ENCODE data around the gene CUTA. TPM values are rescaled to one million over a fixed set of nuclear protein-coding genes. Genes with fewer than 3 reads are reported as not detected.

CUTA gene
- total and polyA plus RNA-seq, 2 of the 13 experiments (the other 11 are each of a cell fraction or from before 2014, with no cell fraction given) = 170 to 180 TPM

DNA sequence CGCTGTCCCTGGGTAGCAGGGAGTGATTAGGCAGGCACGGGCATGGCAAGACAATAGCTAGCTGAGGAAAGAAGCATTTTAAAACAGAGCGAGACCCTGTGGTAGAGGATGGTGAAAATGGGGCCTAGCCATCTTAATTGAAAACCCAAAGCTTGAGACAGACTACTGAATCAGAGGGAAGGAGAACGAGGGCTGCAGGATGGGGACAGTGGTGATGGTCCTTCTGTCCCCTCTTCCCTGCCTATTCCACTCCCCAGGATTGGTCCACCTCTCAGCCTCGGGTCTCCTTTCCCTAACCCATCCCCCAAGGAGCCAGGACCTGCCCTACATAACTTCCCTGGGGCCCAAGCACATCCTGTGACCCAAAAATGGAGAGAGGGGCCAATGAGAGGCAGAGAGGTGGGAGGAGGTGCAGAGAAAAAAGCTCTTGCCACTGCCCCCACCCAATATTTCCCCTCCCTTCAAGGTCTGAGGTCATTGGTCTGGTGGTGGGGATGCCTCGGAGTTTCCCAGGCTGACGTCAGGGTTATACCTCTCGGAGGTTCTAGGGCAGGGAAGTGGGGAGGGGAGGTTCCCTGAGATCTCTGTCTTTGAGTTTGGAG lies 884 bp upstream of the CUTA start (continued):
- TF ChIP-seq, protein P1, sequence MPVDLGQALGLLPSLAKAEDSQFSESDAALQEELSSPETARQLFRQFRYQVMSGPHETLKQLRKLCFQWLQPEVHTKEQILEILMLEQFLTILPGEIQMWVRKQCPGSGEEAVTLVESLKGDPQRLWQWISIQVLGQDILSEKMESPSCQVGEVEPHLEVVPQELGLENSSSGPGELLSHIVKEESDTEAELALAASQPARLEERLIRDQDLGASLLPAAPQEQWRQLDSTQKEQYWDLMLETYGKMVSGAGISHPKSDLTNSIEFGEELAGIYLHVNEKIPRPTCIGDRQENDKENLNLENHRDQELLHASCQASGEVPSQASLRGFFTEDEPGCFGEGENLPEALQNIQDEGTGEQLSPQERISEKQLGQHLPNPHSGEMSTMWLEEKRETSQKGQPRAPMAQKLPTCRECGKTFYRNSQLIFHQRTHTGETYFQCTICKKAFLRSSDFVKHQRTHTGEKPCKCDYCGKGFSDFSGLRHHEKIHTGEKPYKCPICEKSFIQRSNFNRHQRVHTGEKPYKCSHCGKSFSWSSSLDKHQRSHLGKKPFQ (CRISPR knock-in tag; IDR thresholded peaks at IDR 0.05; ENCODE audit: insufficient replicate concordance) = no peak
- no peak for TF ChIP-seq SAFB2 (CRISPR knock-in tag; IDR thresholded peaks at IDR 0.05; ENCODE audit: borderline replicate concordance, low read depth)
- TF ChIP-seq NCOA5 (CRISPR knock-in tag; IDR thresholded peaks at IDR 0.05) = no peak
- no peak for TF ChIP-seq ZSCAN31 (CRISPR knock-in tag; IDR thresholded peaks at IDR 0.05; ENCODE audit: low read depth)
- TF ChIP-seq CBFB (CRISPR knock-in tag; IDR thresholded peaks at IDR 0.05) = no peak
- no peak for TF ChIP-seq KLF9 (CRISPR knock-in tag; IDR thresholded peaks at IDR 0.05; ENCODE audit: low read depth)
- no peak for TF ChIP-seq EEA1 (CRISPR knock-in tag; IDR thresholded peaks at IDR 0.05; ENCODE audit: borderline replicate concordance)
- no peak for TF ChIP-seq ZNF282 (IDR thresholded peaks at IDR 0.05; ENCODE audit: partially characterized antibody)
- peak; percentile 44; the same call in 1 of the 2 replicates for TF ChIP-seq TOE1 (CRISPR knock-in tag; IDR thresholded peaks at IDR 0.05)
- no peak for TF ChIP-seq ZC3H4 (CRISPR knock-in tag; IDR thresholded peaks at IDR 0.05; ENCODE audit: borderline replicate concordance)
- TF ChIP-seq, protein P2, sequence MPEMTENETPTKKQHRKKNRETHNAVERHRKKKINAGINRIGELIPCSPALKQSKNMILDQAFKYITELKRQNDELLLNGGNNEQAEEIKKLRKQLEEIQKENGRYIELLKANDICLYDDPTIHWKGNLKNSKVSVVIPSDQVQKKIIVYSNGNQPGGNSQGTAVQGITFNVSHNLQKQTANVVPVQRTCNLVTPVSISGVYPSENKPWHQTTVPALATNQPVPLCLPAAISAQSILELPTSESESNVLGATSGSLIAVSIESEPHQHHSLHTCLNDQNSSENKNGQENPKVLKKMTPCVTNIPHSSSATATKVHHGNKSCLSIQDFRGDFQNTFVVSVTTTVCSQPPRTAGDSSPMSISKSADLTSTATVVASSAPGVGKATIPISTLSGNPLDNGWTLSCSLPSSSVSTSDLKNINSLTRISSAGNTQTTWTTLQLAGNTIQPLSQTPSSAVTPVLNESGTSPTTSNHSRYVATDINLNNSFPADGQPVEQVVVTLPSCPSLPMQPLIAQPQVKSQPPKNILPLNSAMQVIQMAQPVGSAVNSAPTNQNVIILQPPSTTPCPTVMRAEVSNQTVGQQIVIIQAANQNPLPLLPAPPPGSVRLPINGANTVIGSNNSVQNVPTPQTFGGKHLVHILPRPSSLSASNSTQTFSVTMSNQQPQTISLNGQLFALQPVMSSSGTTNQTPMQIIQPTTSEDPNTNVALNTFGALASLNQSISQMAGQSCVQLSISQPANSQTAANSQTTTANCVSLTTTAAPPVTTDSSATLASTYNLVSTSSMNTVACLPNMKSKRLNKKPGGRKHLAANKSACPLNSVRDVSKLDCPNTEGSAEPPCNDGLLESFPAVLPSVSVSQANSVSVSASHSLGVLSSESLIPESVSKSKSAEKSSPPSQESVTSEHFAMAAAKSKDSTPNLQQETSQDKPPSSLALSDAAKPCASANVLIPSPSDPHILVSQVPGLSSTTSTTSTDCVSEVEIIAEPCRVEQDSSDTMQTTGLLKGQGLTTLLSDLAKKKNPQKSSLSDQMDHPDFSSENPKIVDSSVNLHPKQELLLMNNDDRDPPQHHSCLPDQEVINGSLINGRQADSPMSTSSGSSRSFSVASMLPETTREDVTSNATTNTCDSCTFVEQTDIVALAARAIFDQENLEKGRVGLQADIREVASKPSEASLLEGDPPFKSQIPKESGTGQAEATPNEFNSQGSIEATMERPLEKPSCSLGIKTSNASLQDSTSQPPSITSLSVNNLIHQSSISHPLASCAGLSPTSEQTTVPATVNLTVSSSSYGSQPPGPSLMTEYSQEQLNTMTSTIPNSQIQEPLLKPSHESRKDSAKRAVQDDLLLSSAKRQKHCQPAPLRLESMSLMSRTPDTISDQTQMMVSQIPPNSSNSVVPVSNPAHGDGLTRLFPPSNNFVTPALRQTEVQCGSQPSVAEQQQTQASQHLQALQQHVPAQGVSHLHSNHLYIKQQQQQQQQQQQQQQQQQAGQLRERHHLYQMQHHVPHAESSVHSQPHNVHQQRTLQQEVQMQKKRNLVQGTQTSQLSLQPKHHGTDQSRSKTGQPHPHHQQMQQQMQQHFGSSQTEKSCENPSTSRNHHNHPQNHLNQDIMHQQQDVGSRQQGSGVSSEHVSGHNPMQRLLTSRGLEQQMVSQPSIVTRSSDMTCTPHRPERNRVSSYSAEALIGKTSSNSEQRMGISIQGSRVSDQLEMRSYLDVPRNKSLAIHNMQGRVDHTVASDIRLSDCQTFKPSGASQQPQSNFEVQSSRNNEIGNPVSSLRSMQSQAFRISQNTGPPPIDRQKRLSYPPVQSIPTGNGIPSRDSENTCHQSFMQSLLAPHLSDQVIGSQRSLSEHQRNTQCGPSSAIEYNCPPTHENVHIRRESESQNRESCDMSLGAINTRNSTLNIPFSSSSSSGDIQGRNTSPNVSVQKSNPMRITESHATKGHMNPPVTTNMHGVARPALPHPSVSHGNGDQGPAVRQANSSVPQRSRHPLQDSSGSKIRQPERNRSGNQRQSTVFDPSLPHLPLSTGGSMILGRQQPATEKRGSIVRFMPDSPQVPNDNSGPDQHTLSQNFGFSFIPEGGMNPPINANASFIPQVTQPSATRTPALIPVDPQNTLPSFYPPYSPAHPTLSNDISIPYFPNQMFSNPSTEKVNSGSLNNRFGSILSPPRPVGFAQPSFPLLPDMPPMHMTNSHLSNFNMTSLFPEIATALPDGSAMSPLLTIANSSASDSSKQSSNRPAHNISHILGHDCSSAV (CRISPR knock-in tag; IDR thresholded peaks at IDR 0.05; ENCODE audit: borderline replicate concordance) = no peak
- TF ChIP-seq ZNF629 (CRISPR knock-in tag; conservative IDR thresholded peaks at IDR 0.05) = no peak
- TF ChIP-seq, protein P3, sequence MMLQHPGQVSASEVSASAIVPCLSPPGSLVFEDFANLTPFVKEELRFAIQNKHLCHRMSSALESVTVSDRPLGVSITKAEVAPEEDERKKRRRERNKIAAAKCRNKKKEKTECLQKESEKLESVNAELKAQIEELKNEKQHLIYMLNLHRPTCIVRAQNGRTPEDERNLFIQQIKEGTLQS (CRISPR knock-in tag; IDR thresholded peaks at IDR 0.05) = no peak
- no peak for TF ChIP-seq TCF12 (IDR thresholded peaks at IDR 0.05)
- no peak for TF ChIP-seq TCF12 (CRISPR knock-in tag; IDR thresholded peaks at IDR 0.05)
- TF ChIP-seq, protein P4, sequence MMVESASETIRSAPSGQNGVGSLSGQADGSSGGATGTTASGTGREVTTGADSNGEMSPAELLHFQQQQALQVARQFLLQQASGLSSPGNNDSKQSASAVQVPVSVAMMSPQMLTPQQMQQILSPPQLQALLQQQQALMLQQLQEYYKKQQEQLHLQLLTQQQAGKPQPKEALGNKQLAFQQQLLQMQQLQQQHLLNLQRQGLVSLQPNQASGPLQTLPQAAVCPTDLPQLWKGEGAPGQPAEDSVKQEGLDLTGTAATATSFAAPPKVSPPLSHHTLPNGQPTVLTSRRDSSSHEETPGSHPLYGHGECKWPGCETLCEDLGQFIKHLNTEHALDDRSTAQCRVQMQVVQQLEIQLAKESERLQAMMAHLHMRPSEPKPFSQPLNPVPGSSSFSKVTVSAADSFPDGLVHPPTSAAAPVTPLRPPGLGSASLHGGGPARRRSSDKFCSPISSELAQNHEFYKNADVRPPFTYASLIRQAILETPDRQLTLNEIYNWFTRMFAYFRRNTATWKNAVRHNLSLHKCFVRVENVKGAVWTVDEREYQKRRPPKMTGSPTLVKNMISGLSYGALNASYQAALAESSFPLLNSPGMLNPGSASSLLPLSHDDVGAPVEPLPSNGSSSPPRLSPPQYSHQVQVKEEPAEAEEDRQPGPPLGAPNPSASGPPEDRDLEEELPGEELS (CRISPR knock-in tag; IDR thresholded peaks at IDR 0.05) = no peak
- no peak for TF ChIP-seq ZNF383 (CRISPR knock-in tag; IDR thresholded peaks at IDR 0.05; ENCODE audit: borderline replicate concordance)

Data from HepG2 (cell line).